Retinal pigment epithelial cell (primary cell): ENCODE measurements around the gene SUN5.
"Not testable (repeated sequence)": the region's sequence is repeated elsewhere in the genome, so short reads cannot be mapped to it uniquely, and the experiment has no call there.

Experiments used
- DNase-seq: peaks from one replicate; pipeline ENCODE4 v3.0.0-alpha.2; 2010; ENCODE audit warnings: low read depth
- H3K4me3 ChIP-seq: 2 replicates; pipeline ENCODE4 v1.5.1; 2011; ENCODE audit warnings: mild to moderate bottlenecking, low read length, control low read depth, moderate library complexity
- CTCF ChIP-seq: conservative IDR thresholded peaks from 2 replicates; pipeline ENCODE4 v1.5.1; 2011; ENCODE audit warnings: low read depth, low read length, control low read depth, inconsistent platforms

The SUN5 gene

GRCh38 chr20:32966881-32967781 lies 37.1 kb downstream of the SUN5 start:
- TF ChIP-seq CTCF: no peak
- H3K4me3 ChIP-seq: no peak overlapping the region
- DNase-seq: no peak

- TF ChIP-seq CTCF: no peak
- no peak for DNase-seq
- H3K4me3 ChIP-seq: no peak overlapping the region
Measured at GRCh38 chr20:32966382-32966781, 37.9 kb downstream of the SUN5 start.

- TF ChIP-seq CTCF: no peak
- no peak overlapping the region for H3K4me3 ChIP-seq
- no peak for DNase-seq
Measured at GRCh38 chr20:32965581-32966373, 38.5 kb downstream of the SUN5 start.

- TF ChIP-seq CTCF: no peak
- no peak for DNase-seq
- no peak overlapping the region for H3K4me3 ChIP-seq
Measured at GRCh38 chr20:32965115-32965514, 39.1 kb downstream of the SUN5 start.

GRCh38 chr20:32964575-32964974 lies 39.7 kb downstream of the SUN5 start:
- DNase-seq: no peak
- no peak for TF ChIP-seq CTCF
- H3K4me3 ChIP-seq: no peak overlapping the region

- no peak overlapping the region for H3K4me3 ChIP-seq
- TF ChIP-seq CTCF: no peak
- DNase-seq: no peak
Measured at GRCh38 chr20:32963176-32963575, 41.1 kb downstream of the SUN5 start.

- H3K4me3 ChIP-seq, DNase-seq: not testable (repeated sequence)
Measured at GRCh38 chr20:32962646-32963045, 41.6 kb downstream of the SUN5 start.
